ENCODE measurements around the gene COL18A1.

The COL18A1 gene

DNA sequence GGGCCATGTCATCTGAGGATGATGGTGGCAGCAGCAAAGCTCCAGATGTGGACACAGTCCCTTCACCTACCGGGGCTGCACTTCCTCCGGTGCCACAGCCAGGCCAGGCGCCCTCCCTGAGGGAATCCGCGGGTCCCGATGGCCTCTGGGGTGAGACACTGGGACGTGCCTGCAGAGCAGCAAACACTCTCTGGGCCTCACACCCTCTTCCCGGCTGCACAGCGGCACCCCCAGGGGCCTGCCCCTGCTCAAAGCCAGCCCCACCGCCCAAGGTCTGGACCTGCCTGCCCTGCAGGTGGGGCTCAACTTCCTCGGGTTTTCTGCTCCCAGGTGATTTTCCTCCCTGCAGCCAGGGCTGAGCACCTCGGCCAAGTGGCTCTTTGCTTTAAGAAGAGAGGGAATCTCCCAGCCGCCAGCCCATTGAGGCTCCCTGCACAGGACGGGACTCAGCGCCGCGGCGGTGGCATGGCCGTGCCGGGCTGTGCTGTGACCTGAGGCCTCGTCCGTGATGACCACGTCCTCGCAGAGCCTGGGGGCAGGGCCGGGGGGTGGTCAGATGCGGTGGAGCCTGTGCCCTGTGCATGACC is 21.3 kb upstream of the COL18A1 start:
- DNase-seq, result no peak

DNA sequence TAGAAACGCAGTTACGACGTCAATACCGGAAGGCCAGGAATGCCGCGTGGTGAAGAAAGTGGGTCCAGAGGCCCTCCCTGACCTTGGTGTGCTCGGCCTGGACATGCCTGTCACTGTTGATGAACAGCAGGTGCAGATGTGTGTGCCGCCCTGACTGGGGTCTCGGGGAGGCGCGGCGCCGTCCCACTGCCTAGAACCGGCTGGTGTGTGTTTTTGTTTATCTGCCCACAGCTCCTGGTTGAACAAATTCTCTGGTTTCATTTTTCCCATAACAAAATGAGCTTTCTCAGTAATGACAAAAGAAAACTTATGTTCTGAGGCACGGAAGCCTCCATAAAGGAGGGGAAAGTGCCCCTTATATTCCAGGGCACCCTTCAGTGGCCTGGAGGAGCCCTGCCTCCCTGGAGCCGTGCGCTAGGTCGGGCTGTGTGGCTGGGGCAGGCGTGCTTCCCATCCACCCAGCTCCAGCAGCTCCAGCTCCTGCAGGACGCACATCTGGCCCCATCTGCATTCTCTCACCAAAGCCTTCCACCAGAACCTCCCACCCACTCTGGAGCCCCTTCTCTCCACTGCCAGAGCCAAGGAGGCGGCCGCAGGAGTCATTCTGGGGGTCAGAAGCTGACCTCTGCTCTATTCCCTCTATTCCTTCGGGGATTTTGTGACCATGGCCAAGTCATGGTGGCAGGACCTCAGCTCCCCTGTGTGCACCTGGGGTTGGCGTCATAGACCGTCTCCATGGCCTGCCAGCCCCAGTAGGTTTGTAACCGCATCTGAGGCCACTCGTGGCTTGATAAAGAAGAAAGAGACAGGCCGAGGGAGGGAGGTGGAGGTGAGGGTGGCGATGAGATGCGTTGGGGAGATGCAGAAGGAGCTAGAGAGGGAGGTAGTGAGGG is 20.1 kb upstream of the COL18A1 start:
- no peak for DNase-seq

DNA sequence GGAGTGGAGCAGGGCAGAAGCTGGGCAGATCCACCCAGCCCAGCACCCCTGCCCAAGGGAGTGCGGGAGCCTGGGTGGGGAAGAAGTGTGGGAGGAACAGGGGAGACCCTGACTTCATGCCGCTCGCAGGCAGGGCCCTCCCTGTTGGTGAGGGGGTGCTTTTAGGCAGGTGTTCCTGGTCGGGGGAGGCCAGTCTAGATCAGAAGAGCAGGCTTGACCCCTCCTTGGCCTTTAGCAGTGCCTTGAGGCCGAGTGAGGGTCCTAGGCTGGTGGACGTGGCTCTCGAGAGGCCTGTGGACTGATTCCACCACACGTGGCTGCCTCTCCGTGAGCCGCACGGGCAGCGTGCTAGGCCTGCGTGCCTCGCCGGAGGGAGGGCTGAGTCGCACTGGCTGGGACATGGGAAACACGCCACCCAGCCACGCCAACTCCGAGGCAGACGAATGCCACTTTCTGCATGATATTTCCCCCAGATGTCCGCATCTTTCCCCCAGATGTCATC is 19.4 kb upstream of the COL18A1 start:
- DNase-seq, result no peak

DNA sequence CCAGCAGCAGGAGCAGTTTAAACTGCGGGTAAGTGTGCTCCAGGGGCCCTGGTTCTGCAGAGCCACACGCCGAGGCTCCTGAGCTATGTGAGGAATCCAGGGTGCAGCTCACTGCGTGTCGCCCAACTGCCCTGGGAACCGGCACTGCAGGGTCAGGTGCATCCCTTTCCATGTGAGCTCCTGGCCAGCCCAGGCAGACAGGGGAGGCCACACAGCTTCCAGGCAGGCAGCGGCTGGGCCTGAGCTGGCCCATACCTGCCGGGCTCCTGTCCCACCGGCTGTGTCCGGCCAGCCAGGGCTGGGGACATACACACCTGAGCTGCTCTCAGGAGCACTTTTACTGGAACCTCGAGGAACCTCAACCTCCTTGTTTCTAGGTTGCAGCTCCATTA is 18.6 kb upstream of the COL18A1 start:
- DNase-seq, result no peak

DNA sequence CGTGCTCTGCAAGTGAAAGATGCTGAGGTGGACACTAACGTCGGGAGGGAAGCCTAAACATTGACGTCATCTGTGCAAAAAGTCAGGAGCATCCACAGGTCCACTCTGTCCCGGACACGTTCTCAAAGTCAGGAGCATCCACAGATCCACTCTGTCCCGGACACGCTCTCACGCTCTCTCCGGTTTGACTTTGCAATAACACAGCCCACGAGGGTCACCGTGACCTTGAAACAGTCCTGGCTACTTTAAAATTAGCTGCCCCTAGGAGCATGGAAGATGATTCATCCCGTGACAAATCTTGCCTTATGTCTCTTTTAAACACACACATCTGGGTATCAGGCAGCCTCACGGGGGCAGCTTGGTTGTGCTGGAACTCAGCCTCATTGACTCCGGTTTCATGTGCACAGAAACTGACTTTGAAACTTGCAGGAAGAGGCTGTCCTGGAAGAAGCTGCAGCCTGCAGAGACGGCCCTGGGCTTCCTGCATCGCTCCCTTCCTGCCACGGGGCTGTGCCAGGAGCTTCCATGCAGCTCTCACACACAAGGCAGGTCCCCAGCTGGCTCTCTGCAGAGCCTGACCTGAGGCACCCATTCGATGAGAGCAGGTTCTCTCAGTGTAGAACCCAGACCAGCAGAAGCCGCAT is 18.1 kb upstream of the COL18A1 start:
- no peak for DNase-seq

DNA sequence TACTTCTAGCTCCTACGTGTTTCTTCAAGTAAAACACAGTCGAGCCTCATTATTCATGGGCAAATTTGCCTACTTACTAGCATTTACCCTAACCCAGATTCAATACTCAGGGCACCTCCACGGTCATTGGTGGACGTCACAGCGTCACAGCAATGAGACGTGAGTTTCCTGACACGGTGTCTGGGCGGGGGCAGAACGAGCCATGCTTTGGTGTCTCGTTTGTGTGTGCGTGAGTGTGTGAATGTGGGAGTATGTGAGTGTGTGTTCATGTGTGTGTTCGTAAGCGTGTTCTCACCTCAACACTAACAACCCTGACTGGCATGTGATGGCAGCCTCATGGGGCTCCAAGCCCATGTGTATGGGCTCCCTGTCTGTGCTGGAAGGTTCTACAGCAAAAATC is 17.5 kb upstream of the COL18A1 start:
- no peak for DNase-seq

DNA sequence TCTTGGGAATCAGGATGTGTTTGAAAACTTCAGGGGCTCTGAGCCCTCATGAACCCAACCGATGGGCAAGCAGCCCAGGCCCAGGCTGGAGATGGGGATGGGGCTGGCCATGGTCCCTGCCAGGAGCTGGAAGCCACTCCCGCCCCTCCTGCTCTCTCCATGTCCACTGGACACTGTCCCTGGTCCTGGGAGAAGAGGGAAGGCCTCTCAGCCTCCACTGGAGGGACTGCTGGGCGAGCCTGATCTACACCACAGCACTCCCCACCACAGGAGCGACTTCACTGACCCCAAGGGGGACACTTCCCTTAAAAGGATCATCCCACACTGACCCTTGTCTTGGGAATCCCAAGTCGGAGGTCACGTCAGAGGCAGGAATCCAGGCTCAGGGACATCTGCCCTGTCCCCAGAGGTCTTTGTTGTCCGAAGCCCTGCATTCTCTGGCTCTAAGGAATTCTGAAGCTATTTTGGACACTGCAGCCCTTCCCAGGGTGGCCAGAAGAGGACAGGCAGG is 16.9 kb upstream of the COL18A1 start:
- no peak for DNase-seq

DNA sequence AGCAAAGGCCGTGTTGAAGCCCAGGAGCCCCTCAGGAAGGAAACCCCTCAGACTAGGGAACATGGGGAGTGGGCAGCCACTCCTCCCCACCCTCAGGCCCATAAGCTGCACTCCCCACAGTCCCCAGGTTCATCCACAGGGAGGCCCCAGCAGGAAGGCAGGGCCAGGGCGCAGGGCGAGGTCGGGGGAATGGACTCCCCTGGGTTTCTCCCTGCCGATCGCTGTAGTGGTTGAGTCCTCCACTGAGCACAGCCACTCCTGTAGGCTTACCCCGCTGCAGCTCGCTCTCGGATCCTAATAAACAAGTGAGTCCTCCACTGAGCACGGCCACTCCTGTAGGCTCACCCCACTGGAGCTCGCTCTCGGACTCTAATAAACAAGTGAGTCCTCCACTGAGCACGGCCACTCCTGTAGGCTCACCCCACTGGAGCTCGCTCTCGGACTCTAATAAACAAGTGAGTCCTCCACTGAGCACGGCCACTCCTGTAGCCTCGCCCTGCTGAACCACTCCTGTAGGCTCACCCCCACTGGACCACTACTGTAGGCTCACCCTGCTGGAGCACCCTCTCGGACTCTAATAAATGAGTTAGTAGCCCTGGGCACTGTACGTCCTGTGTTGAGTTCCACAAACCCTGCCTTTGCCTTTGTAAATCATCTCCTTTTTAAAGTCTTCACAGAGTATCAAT is 16.2 kb upstream of the COL18A1 start:
- no peak for DNase-seq

DNA sequence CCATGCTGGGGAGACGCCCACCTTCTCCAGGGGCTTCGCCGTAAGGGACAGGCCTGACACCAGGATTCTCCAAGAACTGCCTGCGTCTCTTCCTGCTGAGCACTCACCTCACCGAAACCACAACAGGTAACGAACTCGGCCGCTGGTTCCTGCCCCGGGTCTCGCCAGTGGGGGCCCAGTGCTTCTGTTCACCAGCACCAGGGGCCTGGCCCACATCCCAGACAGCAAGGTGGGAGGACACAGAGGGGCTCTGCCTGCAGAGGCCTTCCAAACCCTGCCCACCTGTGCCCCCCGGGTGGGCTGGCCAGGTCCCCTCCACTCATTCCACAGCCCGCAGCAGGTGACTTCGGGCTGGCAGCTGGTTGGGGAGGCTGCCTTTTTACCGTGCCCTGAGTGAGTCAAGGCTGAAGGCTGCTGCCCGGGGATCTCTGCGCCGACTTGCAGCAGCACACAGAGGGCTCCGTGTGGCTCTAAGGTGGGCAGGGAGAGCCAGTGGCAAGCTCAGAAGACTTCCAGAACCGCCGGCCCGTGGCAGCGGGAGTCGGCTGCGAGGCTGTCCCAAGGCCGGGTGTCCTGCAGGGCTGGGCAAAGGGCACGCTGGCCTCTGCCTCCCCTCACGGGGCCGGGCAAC is 14.7 kb upstream of the COL18A1 start:
- no peak for DNase-seq

DNA sequence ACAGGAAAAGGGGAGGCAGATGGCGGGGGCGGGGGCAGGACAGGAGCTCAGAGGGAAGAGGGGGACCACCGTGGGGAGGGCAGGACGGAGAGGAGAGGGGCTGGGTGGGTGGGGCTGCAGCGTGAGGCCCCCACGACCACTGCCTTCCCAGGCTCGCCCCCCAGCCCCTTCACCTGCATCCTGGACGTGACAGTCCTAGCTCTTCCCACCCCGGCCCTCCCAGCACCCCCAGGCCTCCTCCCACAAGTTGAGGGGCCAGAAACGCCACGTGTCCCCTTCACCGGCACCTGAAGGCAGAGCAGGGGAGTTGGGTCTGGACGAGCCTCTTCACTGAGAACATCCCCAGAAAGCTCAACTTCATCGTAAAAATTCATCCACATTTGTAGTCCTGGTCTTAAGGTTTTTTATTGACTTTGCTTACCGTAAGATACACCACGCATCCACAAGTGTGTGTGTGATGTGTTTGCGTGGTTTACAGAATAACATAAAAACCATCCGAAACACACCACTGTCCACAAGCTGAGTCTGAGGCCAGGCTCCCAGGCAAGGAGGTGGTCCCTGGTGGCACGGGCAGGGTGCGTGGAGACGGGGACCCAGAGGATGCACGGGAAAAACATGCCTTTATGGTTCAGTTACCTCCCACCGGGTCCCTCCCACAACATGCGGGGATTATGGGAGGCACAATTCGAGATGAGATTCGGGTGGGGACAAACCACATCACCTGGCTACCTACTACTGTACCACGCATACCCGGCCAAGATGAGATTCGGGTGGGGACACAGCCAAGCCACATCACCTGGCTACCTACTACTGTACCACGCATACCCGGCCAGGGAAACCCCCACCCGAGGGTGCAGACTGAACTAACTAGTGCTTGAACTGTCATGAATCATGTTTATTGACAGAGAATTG is 13.9 kb upstream of the COL18A1 start:
- no peak for DNase-seq

DNA sequence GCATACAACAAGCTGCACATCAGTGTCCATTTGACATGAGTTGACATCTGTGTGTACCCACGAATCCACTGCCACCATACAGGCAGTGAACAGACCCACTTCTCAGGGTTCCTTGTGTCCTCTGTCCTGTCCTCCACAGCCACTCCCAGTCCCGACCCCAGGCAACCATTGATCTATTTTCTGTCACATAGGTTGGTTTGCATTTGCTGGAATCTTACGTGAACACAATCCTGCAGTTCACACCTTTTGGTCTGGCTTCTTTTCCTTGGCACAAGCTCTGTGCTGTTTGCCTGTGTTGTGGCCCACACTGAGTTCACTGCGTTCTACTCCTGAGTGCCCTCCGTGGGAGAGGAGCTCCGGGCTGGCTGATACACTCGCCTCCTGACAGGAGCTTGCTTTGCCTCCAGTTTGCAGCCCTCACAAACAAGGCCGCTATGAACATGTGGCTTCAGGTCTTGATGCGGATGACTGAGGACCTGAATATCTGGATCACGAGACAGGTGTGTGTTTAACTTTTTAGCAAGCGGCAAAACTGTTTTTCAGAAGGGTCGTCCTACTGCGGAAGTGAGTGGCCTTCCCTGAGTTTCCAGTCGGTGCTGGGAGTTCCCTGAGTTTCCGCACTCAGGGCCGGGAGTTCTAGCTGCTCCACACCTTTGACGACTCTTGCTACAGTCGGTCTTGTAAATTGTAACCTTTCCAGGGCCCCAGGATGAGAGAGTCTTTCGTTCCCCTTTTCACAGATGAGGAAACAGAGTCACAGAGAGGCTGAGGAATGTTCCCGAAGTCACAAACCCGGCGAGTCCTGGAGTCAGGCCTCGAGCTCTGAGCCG is 13.0 kb upstream of the COL18A1 start:
- DNase-seq, result no peak

DNA sequence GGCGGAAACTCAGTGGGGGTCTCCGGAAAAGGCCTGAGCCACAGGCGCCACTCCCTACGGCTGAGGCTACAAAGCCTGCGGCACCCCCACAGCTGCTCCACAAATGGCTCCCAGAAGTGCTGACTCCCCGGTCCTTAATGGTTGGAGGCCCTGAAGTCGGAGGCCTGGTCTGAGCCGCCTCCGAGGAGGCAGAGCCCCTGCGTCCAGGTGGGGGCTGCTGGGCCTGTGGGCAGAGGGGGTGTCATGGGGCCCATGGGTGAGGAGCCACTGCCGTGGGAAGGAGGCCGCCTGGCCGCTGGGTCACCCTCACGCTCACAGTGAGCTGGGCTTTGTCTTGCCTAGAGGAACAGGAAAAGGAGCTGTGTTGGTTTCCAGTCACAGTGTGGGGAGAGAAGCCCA is 12.4 kb upstream of the COL18A1 start:
- DNase-seq, result no peak

DNA sequence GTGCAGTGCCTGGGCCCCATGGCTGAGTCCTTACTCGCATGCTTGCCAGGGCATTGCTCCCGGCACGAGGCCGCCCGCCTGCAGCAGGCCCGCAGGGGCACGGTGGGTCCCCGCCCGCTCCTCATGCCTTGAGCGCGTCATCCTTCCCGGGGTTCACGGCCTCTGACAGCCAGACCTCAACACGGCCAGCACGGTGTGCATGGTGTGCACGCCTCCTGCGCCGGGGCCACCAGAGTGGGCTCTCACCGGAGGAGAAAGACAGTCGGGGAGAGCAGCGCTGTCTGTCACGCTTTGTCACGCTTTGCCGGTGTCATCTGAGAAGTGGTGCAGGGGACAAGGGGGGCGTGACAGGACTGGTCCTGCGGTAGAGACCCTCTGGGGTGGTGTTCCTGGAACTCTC is 11.9 kb upstream of the COL18A1 start:
- no peak for DNase-seq

DNA sequence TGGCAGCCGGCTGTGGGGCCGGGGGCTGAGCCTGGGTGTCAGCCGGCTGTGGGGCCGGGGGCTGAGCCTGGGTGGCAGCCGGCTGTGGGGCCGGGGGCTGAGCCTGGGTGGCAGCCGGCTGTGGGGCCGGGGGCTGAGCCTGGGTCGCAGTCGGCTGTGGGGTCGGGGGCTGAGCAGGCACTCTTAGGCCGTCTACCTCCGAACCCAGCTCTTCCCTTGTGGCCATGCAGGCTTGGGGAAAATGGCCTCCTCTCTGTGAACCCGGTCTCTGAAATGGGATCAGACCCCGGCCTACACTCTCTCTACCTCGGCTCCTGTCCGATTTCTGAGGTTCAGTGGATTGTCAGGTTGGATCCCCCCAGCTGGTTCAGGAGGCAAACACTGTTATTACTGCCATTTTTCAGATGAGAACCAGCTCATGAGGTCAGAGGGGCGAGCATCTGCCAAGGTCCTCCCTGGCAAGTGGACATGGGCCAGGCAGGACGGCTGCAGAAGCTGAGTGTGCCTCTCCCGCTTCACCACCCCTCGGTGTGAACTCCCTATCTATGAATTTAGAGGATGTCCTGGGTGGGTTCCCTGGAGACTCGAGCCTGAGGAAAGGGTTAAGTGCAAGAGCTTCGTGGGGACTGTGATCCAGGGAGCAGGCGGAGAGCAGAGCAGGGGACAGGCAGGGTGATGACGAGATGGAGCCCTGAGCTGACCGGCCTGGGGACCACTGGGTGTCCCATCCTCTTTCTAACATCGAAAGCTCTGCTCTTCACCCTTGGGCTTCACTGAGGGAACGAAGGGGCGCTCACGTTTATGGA is 10.9 kb upstream of the COL18A1 start:
- DNase-seq, result no peak

DNA sequence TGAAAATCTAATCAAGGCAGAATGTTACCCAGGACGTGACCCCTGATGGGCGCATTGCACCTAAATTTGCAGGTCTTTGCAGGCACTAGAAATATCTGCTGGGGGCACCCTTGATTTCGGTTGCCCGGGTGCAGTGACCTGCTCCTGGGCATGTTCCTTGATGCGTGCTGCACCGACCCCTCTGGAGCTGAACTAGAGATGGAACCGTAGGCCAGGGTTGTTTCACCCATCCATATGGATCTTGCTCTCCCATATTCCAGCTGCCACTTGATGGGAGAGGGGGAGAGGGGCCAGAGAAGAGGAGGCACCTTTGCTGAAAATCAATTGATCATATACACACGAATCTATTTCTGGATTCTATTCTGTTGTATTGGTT is 8.4 kb upstream of the COL18A1 start:
- no peak for DNase-seq

DNA sequence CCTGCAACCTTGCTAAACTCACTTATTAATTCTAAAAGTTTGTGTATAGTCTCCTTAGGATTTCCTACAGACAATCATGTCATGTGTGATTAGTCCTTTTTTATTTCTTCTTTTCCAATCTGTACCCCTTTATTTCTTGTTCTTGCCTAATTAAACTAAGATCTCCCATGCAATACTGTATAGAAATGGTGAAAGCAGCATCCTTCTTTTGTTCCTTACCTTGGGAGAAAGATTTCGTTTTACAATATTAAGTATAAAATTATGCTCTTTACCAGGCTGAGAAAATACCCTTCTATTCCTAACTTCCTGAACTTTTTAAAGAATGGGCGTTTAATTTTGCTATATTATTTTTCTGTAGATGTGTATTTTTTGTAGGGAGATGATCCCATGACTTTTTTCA is 7.6 kb upstream of the COL18A1 start:
- DNase-seq, result no peak

DNA sequence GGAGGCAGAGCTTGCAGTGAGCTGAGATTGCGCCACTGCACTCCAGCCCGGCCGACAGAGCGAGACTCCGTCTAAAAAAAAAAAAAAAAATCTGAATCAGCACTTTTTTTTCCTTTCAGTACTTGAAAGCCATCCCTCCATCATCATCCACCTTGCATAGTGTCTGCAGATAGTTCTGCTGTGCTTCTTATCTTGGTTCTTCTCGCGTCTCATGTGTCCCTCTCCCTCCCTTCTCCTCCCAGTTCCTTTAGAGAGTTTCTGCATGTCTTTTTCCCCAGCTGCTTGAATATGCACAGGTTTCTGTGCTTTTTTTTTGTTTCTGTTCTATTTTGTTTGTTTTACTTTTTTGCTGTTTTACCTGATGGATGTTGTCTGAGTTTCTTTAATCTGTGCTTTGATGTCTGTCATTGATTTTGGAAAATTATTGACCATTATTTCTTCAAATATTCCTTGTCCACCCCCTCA is 3.9 kb upstream of the COL18A1 start:
- DNase-seq, result no peak

DNA sequence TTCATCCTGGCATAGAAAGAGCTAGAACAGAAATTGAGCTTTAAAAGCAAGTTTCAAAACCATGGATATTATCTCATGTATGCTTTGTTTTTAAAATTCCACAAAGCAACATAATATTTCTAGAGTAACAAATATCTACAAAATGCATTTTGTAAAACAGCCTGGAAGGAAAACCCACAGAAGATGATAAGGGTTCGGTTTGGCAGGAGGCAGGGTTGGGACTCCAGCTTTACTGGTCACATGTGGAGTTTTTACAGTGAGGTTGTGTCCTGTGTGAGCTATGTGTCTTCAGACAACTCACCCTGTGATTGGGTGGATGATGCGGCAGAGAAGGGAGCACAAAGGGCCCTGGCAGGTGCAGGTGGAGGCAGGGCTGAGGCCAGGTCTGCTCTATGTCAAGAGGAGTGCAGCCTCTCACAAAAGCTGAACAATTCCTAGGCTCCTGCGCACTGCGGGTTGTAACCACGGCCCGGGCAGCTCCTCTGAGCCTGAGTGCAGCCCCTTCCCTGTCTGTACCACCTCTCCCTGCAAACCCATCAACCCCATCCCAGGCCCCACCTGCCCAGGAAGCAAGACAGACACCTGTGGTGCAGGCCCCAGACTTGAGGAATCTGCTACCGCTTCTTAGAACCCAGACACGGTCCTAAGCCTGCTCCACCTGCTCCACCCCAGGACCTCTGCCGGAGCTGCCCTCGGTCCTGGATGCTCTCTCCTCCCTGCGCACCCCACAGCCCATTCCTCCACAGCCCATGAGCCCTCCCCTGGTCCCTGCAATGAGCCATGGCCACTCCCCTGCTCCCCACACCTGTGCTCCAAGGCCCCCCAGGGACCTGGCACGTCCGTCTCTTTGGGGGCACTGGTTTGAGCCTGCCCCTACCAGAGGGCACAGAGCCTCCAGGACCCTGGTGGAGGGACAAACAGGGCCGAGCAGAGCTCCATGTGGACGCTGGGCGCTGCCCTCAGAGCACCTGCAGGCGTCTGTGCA is 2.8 kb upstream of the COL18A1 start:
- no peak for DNase-seq
